ENCODE data around the gene SACM1L.

SACM1L gene

GRCh38 chr3:45785605-45786150 lies 96.5 kb downstream of the SACM1L start:
- no peak for DNase-seq (ENCODE audit: low read depth, low spot score)

GRCh38 chr3:45786801-45787495 lies 97.8 kb downstream of the SACM1L start:
- no peak for DNase-seq (ENCODE audit: low read depth, low spot score)

GRCh38 chr3:45787551-45787950 lies 98.4 kb downstream of the SACM1L start:
- no peak for DNase-seq (ENCODE audit: low read depth, low spot score)

- no peak for DNase-seq (ENCODE audit: low read depth, low spot score)
These were observed 100.1 kb downstream of the SACM1L start for GRCh38 chr3:45789235-45789812.

GRCh38 chr3:45790596-45790995 lies 101.4 kb downstream of the SACM1L start:
- DNase-seq (ENCODE audit: low read depth, low spot score), result no peak

- no peak for DNase-seq (ENCODE audit: low read depth, low spot score)
These were observed 102.8 kb downstream of the SACM1L start for GRCh38 chr3:45792036-45792435.

- DNase-seq (ENCODE audit: low read depth, low spot score), result no peak
These were observed 103.4 kb downstream of the SACM1L start for GRCh38 chr3:45792516-45793172.

GRCh38 chr3:45793482-45794176 lies 104.4 kb downstream of the SACM1L start:
- no peak for DNase-seq (ENCODE audit: low read depth, low spot score)

- DNase-seq (ENCODE audit: low read depth, low spot score), result no peak
These were observed 105.0 kb downstream of the SACM1L start for GRCh38 chr3:45794177-45794560.

- DNase-seq (ENCODE audit: low read depth, low spot score), result no peak
These were observed 105.5 kb downstream of the SACM1L start for GRCh38 chr3:45794660-45795059.
